ENCODE data around the gene GPANK1.
A peak's percentile ranks its signal among the peaks of the same experiment; 100 is the strongest.

GPANK1 gene

DNA sequence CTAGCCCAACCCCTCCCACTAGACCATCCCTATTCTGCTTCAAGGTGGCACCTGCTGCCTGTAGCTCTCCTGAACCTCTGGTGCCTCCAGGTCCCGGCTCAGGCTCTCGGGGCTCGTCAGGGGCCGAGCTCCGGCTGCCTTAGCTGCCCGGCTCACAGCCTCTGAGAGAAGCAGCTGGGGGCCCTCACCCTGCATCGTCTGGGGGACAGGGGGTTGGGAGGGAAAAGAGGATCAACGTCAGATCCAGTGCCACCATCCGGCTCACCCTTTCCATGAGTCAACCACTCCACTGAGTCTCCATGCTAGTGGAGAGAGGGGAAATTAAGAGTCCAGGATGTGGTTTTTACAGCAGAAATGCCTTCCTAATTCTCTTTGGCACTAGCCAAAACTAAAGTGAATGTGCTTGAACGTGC is 25.3 kb downstream of the GPANK1 start:
- no peak for DNase-seq (ENCODE audit: low read depth)

DNA sequence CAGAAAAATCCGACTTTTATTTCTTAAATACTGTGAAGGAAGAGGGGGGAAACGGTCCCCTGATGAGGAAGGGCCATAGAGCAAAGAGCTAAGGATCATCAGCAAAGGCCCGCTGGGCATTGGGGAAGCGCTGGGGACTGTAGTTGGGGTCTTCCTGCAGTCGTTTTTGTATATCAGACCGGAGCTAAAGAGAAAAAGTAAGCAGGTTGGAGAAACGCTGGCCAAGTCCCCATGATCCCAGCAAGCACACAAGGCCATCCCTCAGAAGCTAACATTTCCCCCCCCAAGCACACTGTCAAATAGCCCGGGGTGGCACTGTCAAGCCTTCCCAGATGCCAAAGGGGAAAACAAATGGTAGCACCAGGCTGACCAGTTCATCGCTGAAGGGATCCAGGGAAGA is 25.8 kb downstream of the GPANK1 start:
- no peak for DNase-seq (ENCODE audit: low read depth)

DNA sequence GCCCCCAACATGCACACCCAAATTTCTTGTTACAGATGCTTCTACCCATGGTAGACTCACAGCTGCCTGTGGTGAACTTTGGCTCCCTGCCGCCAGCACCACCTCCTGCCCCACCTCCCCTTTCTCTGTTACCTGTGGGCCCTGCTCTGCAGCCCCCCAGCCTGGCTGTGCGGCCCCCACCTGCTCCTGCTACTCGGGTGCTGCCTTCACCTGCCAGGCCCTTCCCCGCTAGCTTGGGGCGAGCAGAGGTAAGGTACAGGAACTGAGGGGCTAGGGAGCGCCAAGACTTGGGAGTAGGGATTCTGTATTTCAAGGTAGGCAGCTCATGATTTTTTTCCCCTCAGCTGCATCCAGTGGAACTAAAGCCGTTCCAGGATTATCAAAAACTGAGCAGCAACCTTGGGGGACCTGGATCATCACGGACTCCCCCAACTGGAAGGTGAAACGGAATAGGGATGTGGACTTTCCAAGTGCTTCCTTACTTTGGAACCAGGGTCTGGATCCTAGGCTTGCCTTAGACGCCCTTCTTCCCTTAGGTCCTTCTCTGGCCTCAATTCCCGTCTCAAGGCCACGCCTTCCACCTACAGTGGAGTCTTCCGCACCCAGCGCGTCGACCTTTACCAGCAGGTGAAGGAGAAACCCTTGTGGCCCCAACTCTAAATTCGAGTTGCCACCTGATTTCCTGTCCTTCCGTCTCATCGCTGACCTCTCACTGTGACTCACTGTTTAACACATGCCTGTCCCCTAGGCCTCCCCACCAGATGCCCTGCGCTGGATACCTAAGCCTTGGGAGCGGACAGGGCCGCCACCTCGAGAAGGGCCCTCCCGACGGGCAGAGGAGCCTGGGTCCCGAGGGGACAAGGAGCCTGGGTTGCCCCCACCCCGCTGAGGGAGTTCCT is 27.9 kb downstream of the GPANK1 start:
- DNase-seq (ENCODE audit: low read depth): no peak

DNA sequence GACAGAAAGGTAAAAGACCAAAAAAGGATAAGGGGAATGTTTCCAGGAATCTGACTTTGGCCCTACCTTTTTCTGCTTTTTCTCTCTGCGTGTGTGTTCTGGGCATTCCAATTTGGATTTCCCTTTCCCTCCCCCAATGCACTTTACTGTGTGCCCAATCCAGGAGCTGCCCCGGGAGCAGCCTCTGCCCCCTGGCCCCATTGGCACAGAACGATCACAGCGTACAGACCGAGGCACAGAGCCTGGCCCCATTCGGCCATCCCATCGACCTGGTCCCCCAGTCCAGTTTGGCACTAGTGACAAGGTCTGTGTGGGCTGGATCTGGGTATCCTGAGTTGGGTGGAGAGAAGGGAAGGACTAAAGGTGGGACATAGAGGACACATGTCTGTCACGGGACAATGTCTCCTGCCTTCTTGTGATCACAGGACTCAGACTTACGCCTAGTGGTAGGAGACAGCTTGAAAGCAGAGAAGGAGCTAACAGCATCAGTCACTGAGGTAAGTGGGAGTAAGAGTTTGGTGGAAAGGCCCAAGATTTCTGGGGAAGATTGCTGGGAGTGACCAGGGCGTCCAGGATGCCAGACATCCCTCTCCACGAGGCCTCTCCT is 29.7 kb downstream of the GPANK1 start:
- DNase-seq (ENCODE audit: low read depth): no peak

DNA sequence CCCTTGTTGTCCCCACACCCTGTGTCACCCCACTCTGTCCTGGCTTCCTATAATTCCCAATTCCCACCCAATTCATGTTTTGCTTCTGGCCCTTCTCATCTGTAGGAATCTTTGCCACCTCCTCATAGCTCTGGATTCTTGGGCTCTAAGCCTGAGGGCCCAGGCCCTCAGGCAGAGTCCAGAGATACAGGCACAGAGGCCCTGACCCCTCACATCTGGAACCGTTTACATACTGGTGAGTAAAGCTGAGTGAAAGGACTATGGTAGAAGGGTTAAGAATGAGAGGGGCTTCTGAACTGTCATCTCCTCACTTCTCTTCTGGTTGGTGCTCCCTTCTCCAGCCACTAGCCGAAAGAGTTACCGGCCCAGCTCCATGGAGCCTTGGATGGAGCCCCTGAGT is 30.7 kb downstream of the GPANK1 start:
- DNase-seq (ENCODE audit: low read depth): no peak

DNA sequence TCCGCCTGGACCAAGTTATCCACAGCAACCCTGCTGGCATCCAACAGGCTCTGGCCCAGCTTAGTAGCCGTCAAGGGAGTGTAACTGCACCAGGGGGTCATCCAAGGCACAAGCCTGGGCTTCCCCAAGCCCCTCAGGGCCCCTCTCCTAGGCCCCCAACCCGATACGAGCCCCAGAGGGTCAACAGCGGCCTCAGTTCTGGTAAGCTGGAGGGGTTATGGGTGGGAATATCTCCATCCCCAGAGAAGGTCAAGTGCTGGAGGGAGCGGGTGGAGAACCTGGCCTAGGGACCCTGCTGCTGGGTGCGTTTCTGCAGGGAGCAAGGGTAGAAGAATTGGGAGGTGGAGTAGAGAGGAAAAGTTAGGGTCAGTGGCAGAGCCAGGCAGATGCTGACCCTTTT is 31.4 kb downstream of the GPANK1 start:
- no peak for DNase-seq (ENCODE audit: low read depth)

DNA sequence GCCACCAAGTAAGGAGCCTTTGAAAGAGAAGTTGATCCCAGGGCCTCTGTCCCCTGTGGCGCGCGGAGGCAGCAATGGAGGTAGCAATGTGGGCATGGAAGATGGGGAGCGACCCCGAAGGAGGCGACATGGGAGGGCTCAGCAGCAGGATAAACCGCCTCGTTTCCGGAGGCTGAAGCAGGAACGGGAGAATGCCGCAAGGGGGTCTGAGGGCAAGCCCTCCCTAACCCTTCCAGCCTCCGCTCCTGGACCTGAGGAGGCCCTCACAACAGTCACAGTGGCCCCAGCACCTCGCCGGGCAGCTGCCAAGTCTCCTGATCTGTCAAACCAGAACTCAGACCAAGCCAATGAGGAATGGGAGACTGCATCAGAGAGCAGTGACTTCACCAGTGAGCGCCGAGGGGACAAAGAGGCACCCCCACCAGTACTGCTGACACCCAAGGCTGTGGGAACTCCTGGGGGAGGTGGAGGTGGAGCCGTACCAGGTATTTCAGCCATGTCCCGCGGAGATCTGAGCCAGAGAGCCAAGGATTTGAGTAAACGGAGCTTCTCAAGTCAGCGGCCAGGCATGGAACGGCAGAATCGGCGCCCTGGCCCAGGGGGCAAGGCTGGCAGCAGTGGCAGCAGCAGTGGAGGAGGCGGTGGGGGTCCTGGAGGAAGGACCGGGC is 32.4 kb downstream of the GPANK1 start:
- DNase-seq (ENCODE audit: low read depth): no peak

DNA sequence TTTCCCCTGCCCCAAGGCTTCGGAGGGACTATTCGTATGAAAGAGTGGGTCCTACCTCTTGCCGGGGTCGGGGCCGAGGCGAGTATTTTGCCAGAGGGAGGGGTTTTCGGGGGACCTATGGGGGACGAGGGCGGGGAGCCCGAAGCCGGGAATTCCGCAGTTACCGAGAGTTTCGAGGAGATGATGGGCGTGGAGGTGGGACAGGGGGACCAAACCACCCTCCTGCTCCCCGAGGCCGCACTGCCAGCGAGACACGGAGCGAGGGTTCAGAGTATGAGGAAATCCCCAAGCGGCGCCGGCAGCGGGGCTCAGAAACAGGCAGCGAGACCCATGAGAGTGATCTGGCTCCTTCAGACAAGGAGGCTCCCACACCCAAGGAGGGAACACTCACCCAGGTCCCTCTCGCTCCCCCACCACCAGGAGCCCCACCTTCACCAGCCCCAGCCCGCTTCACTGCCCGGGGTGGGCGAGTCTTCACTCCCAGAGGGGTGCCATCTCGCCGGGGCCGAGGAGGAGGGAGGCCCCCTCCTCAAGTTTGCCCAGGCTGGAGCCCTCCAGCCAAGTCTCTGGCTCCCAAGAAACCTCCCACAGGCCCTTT is 33.0 kb downstream of the GPANK1 start:
- DNase-seq (ENCODE audit: low read depth): no peak

DNA sequence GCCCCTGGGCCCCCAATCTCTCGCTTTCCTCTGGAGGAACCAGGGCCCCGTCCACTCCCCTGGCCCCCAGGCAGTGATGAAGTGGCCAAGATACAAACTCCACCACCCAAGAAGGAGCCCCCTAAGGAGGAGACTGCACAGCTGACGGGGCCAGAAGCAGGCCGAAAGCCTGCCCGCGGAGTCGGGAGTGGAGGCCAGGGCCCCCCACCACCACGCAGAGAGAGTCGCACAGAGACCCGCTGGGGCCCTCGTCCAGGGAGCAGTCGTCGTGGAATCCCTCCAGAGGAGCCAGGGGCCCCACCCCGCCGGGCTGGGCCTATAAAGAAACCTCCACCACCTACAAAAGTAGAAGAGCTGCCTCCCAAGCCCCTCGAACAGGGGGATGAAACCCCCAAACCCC is 33.6 kb downstream of the GPANK1 start:
- DNase-seq (ENCODE audit: low read depth): no peak

DNA sequence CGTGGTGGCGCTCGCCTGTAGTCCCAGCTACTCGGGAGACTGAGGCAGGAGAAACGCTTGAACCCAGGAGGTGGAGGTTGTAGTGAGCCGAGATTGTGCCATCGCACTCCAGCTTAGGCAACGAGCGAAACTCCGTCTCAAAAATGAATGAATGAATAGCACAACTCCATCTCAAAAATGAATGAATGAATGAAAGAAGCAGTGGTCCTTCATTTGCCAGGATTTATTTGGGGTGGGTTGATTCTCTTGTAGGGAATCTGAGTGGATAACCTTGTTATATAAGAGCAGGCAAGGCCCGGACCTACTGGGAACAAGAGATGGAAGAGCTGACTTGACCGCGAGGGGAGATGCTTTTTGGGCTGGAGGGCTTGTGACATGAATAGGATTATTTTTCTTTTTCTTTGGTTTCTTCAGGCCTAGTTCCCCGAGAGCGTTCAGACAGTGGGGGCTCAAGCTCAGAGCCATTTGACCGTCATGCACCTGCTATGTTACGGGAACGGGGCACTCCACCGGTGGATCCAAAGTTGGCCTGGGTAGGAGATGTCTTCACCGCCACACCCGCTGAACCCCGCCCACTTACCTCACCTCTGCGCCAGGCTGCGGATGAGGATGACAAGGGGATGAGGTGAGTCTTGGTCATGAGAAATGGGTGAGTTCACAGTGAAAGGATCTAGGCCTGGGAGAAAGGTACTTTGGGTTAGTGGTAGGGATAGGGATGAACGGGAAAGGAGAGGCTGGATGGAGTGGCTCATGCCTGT is 34.4 kb downstream of the GPANK1 start:
- DNase-seq (ENCODE audit: low read depth): no peak

DNA sequence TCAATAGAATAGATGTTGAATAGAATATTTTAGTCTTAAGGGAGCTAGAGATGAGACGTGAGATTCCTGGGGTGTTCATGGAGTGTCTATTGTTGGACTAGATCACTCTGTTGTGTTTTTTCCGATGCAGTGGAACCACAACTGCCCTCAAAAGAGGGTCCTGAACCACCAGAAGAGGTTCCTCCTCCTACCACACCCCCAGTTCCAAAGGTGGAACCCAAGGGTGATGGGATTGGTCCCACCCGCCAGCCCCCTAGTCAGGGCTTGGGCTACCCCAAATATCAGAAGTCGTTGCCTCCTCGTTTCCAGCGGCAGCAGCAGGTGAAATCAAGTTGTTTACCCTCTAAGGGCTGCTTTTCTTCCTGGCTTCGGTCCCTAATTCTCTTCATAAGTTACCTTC is 35.8 kb downstream of the GPANK1 start:
- no peak for DNase-seq (ENCODE audit: low read depth)

DNA sequence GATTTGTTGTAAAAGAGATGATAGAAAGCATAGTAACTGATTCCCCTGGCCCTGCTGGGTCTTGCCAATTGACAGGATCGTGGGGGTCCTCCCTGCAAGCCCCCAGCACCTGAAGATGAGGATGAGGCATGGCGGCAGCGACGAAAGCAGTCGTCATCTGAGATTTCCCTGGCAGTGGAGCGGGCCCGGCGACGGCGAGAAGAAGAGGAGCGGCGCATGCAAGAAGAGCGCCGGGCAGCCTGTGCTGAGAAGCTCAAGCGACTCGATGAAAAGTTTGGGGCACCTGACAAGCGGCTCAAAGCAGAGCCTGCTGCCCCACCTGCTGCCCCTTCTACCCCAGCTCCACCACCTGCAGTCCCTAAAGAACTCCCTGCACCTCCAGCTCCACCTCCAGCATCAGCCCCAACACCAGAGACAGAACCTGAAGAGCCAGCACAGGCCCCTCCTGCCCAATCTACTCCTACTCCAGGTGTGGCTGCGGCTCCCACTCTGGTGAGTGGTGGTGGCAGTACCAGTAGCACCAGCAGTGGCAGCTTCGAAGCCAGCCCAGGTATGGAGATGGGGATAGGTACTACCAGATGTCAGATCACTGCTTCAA is 37.0 kb downstream of the GPANK1 start:
- no peak for DNase-seq (ENCODE audit: low read depth)

DNA sequence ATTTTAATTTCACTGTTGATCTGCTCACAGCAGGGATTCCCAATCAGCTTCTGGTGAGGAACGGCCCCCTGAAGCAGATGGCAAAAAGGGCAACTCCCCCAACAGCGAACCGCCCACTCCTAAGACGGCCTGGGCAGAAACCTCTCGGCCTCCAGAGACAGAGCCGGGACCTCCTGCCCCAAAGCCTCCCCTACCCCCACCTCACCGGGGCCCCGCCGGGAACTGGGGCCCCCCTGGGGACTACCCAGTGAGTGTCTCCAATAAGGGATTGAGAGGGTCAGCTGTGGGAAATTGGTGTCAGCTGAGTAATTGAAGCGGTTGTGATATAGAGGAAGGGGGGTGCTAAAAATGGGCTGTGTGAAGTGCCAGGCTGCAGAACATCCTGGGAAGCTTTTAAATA is 37.8 kb downstream of the GPANK1 start:
- DNase-seq (ENCODE audit: low read depth): no peak

DNA sequence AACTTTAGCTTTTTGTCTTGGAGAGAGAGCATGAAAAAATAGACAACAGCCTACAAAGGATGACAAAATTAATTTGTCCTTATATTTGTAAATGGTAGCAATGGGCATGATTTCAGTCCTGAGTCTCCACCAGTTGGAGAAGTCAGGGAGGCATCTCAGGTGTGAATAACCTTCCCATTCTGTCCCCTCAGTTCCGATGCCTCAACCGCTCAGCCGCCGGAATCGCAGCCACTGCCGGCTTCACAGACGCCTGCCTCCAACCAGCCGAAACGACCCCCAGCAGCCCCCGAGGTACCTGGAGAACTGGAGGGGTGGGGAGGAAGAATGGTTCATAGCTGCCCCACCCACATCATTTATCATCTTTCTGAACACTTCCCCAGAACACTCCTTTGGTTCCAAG is 40.7 kb downstream of the GPANK1 start:
- no peak for DNase-seq (ENCODE audit: low read depth)

DNA sequence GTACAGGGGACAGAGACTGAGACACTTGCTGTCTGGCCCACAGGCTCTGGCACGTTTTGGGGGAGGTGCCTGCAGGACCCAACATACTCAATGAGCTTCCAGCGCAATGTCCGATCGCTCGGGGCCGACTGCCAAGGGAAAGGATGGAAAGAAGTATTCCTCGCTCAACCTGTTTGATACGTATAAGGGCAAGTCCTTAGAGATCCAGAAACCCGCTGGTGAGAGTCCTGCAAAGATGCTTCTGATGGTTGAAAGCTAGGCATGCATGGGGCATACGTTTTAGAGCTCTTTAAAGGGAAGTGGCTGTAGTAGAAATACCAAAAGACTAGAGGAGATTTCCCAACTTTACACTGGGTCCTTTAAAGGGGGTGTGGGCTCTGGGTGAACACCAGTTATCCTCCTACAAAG is 42.1 kb downstream of the GPANK1 start:
- DNase-seq (ENCODE audit: low read depth): no peak

DNA sequence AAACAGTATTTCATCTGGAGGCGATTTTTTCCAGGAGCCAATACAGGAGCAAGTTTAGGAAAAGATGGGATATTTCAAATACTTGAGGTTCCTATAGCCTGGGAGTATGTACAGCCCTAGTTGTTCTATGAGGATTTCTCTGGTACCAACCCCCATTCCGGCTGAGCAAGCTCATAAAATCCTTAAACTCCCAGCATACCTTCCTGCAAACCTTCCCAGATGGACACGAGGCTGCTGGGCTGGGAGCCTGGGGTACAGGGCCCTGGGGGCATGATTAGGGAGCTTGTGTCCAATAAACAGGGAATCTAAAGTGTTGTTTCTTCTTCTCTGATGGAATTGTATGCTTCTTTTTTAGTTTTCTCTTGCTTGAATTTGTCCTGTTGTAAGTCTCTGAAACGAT is 42.8 kb downstream of the GPANK1 start:
- no peak for DNase-seq (ENCODE audit: low read depth)

DNA sequence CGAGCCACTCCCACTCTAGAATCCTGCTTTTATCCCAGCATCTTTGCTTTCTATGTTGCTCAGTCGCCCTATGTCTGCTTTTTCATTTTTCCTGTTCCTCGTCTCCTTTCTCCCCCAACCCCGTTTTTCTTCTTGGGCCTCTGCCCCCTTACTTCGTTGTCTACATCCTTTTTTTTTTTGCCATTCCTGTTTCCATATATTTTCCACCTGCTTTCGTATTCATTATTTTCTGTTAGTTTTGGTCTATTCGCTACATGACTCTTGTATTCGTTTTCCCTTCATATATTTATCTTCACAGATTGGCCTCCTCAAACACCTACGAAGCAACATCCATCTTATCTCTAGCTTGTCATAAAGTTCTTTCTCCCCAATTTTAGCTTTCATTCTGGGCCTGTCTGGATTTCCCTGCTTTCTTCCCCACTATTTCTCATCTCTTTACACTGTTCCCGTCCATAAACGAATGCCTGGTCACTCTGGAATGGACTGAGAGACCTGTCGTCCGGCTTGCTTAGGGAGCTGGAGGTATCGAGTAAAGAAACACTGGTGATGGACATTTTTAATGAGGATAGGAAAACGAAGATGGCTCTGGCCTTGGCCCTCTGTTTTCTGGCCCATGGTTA is 43.4 kb downstream of the GPANK1 start:
- DNase-seq (ENCODE audit: low read depth): no peak

DNA sequence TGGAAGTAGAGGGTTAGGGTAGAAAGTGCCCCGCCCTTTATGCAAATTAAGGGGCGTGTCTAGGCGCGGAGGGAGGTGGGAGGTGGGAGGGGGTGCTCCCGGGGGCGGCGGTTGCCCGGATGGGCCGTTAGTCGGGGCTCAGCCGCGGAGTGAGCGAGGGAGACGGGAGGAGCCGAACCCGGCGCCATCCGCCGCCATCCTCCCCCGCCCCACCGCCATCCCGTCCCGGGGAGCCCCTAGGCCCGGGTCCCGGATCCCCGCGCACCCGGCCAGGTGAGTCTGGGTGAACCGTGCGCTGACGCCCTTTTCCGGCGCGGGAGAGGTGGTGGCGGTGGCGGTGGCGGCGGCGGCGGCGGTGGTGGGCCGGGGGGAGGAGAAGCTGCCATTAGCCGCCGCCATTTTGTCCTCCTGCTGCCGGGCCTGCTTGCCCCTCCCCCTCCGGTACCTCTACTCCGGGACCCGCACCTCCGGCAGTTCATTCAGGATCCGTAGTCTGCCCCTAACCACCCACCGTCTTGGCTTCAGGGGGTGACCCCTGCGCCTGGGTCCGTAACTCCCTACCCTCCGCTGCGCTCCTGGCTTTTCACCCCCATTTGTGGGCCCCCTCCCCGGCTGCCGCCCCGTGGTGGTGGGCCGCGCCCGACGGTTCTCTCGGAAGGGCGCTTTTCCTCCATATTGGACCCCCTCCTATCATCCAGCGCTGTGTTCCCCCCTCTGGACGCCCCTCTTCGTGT is 44.0 kb downstream of the GPANK1 start, which contains the start of gene PRRC2A:
TSS of gene PRRC2A (plus strand) at position 130 of the 734 bp plus-strand sequence. CDS start 2,075 bp downstream, outside the sequence.
- peak; percentile 51 for DNase-seq (ENCODE audit: low read depth)

DNA sequence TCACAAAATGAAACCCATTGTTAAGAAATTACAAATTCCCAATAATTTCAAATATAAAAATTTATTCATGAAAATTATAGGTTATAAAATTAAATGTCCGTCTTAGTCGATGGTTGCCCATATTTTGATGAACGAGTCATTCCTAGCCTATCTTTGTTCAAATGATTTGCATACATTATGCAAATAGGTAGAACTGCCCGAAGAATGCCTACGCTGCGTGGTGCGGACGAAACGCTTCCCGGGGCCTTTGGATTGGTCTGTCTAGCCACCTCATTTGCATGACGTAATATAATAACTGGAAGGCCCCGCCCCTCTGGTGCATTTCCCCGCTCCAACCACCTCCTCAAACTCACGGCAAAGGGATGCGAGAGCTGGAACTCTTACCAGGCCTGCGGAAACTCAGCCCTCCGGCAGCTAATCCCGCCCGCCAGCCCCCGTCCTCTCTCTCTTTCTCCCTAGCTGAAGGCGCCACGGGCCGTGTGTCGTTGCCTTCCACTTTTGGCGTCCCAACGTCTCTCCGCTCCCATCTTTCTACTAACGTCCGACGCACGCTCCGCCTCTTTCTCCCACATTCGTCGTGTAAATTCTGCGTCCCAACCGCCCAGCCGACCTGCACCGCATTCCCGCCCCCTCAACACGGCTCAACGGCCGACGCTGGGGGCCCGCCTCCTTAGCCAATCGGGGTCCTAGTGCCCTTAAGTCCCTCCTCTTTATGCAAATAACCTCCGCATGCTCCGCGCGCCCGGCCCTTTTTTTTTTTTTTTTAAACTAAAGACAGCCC is 44.8 kb downstream of the GPANK1 start:
- peak; percentile 90 for DNase-seq (ENCODE audit: low read depth)

All from stimulated activated CD8-positive, alpha-beta memory T cell treated with anti-CD3 and anti-CD28 coated beads, Interleukin-15, amount 100 ng/mL, for 1 hour (primary cell).